GM21825 (cell line): ENCODE results near the gene KLF4.

Source experiments
- ATAC-seq: cut with Tn5 transposase; IDR thresholded peaks from one replicate; pipeline ENCODE4 v1.9.1; 2021; ENCODE audit warnings: mild to moderate bottlenecking, moderate library complexity; ENCODE audit not compliant: unreplicated experiment

KLF4 gene

DNA sequence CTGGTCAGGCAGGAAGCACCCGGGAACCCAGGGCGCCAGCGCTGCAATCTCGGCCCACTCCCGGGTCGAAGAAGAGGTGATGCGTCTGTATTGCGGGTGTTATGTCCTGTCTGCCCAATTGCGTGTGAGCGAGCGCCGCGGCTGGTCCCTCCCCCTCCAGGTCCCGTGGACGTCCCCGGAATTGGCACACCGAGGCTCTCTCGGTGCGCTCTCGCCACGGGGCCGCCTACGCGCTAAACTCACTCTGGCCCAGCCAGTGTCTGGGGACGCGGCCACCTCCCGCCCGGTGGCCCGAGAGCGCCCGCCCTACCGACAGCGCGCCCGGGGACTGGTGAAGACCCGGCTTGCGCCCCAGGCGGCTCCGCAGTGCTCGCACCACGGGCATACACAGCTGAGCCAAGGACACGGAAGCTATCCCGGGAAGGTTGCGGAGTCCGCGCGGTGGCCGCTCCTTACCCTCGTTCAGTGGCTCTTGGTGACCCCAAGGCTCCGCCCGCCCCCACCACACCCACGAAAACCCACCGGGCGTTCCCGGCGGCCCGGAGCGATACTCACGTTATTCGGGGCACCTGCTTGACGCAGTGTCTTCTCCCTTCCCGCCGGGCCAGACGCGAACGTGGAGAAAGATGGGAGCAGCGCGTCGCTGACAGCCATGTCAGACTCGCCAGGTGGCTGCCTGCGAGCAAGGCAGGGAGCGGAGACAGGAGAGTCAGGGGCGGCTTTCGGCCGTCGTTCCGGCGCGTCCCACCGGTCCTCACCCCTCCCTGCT lies 1.0 kb downstream of the KLF4 start:
- ATAC-seq = no peak

DNA sequence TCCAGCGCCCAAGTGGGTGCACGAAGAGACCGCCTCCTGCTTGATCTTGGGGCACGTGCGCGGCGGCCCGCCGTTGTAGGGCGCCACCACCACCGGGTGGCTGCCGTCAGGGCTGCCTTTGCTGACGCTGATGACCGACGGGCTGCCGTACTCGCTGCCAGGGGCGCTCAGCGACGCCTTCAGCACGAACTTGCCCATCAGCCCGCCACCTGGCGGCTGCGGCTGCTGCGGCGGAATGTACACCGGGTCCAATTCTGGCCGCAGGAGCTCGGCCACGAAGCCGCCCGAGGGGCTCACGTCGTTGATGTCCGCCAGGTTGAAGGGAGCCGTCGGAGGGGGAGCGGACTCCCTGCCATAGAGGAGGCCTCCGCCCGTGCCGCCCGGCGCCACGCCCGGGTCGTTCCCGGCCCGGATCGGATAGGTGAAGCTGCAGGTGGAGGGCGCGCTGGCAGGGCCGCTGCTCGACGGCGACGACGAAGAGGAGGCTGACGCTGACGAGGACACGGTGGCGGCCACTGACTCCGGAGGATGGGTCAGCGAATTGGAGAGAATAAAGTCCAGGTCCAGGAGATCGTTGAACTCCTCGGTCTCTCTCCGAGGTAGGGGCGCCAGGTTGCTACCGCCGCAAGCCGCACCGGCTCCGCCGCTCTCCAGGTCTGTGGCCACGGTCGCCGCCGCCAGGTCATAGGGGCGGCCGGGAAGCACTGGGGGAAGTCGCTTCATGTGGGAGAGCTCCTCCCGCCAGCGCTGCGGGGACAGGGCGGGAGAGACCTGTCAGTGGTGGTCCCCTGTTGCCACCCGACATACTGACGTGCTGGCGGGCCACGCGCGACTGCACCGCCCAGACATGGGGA lies 1.8 kb downstream of the KLF4 start:
- ATAC-seq = no peak

DNA sequence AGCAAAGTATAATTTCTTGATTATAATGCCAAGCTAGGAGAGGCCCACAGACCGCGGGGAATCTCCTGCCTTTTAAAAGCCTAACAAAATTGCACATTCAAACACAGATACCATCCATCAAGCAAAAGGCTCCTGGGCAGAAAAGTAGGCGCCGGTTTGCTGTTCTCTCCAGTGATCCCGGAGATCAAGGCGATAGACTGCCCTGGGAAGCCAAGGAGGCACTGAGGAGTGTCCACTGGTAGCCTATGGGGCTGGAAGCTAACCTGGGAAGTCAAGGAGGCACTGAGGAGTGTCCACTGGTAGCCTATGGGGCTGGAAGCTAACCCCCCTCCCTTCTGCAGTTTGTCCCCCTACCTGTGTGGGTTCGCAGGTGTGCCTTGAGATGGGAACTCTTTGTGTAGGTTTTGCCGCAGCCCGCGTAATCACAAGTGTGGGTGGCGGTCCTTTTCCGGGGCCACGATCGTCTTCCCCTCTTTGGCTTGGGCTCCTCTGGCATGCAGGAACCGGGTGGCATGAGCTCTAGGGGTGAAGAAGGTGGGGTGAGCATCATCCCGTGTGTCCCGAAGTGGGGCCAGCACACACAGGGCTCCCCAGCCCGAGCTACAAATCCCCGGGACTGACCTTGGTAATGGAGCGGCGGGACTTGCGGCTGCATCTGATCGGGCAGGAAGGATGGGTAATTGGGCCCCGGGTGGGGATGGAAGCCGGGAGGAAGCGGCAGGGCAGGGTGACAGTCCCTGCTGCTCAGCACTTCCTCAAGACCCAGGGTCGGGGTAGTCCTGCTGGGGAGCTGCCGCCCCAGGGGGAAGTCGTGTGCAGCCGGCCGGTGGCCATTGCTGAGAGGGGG lies 2.7 kb downstream of the KLF4 start:
- ATAC-seq = no peak

DNA sequence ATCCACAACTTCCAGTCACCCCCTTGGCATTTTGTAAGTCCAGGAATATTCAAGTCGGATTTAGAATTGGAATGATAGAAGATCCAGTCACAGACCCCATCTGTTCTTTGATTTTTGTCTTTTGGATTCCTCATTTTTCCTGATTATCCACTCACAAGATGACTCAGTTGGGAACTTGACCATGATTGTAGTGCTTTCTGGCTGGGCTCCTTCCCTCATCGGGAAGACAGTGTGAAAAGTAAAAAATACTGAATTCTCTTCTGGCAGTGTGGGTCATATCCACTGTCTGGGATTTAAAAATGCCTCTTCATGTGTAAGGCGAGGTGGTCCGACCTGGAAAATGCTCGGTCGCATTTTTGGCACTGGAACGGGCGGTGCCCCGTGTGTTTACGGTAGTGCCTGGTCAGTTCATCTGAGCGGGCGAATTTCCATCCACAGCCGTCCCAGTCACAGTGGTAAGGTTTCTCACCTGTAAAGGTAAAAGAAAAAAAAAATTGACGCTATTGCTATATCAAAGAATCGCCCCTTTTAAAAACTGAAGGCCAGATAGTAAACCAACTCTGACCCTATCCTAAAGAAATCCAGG lies 4.0 kb downstream of the KLF4 start:
- ATAC-seq = no peak

DNA sequence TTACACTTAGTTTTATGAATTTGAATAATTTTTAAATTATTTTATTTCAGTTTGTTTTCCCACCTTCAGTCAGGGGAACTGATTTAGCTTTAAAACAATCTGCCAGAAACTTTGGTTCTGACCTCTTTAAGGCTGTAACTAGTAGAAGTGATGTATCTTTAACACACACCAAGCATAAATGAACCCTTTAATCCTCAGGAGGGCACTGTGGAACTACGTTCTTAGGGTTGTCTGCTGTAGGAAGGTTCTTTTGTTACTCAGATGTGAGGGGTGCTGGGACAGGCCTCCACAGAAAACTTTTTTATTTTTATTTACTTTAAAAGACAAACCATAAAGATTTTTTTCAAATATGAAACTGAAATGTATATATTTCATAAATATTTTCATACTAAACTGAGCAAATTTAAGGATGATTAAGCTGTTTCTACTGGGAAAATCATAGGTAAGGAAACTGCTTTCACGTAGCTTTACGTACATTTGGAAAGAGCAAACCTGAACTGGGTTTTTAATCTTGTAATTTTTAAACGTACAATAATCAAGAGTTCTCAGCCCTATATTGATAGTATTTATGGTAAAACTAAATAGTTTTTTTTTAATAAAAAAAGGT lies 5.3 kb downstream of the KLF4 start:
- ATAC-seq = no peak

DNA sequence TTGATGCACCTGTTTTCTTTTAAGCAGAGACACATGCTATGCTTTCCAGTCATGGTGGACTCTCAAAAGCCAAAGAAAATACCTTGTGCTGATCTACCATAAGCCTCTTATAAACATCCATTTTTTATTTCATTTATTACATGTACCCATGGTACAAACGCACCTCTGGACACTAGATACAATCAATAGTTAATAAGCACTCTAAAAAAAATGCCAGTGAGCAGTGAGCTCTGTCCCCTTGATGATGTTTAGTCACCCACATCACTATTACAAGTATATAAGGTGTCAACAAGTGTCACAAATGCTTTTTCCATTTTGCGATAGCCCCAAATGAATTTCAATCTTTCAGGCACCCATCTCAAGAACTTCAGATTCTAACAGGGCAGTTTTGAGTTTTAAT lies 5.9 kb downstream of the KLF4 start:
- no peak for ATAC-seq

DNA sequence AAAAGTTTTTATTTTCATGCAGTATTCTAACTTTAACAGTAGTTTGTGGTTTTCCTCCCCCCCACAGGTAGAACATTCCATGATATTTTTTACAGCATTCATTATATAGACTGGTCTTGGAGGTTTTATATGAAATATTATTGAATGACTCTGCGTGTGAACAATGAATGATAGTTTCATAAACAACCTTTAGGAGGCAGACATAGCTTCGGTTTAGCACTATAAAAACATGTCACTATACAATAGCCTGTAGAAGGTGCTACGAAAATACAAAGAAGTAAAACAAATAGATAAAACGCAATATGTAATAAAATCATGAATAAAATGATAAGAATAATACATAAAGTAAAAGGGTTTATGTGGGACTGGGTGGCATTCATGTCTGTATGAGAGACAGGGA lies 8.5 kb downstream of the KLF4 start:
- ATAC-seq = no peak

DNA sequence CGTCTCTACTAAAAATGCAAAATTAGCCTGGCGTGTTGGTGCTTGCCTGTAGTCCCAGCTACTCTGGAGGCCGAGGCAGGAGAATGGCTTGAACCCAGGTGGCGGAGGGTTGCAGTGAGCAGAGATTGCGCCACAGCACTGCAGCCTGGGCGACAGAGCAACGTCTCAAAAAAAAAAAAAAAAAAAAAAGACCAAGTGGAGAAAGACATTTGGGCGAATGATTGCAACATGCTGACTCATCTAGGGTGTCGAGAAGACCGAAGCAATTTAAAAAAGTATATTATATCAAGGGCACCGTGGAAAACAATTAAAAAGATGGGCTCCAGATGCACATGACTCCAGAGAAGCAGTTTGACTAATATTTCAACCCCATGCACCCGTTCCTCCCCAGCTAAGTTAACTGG lies 9.2 kb downstream of the KLF4 start:
- no peak for ATAC-seq

DNA sequence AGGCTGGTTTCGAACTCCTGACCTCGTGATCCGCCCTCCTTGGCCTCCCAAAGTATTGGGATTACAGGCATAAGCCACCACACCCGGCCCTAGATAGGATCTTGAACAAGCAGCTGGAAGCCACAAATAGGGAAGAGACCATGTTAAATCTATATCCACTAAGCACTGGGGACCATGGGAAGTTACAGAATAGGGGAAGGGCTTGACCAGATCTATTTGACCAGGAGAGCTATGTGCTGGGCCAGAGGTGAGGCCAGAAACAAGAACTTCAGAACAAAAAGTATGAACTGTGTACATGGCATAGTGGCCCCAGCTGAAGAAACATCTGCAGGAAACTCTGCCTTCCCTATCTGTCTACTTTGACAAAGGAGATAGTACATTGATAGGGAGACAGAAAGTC lies 10.8 kb downstream of the KLF4 start:
- ATAC-seq = no peak

DNA sequence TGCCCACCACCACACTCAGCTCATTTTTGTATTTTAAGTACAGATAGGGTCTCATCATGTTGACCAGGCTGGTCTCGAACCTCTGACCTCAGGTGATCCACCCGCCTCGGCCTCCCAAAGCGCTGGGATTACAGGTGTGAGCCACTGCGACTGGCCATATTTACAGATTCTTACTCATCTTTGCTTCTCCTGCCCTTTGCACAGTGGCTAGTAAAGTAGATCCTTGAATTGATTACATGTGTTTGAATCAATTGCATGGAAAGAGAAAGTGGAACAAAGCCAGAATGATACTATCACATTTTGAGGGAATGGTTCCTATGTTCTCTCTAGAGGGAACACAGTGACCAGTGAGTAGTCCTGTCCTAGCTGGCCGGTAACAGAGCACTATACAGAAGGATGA lies 15.4 kb downstream of the KLF4 start:
- no peak for ATAC-seq

DNA sequence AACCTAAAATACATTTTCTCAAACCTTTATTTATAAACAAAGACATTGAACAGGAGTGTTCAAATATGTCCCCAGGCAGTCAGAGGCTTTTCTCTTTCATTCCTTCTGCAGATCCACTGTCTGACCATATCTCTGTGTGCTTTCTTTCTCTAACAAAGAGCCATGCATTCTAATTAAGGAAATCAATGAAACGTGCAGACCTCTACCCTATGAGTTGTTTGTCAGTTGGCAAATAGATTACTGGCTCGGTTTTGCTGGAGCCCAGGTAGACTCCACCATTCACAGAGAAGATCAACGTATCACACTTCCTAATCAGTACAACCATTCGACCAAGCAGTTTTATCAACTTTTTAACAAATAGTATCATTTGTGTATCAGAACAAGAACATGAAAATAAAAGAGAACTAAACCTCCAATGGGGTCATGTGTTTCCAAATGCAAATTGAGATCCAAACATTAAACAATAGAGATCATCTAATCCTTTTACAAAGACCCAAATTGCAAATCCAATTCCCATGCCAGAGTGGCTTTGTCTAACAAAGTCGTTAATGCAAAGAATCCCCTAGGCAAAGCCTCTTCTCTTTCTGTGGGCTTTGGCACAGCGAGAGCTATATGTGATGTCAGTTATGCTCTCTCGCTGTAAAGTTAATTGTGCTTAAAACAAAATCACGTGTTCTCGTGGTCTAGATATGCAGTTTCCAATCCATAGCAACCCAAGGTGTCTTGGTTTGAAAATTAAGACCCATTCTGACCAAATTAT lies 16.8 kb downstream of the KLF4 start:
- no peak for ATAC-seq

DNA sequence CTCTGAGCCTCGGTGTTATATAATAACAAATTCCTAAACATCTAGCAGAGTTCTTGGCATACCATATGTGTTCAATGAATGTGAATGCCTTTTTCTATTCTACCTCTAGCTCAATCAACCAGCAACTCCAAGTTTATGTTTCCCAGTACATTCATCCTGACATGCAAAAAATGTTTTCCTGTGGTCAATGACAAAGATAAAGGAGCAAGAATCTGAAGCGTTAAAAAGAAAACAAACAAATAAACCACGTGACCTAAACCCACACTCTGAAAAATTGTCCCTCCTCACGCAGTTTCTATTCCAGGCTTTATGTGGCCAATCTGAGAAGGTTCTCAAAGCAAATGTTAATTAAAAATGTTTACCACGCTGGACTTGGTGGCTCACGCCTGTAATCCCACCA lies 18.0 kb downstream of the KLF4 start:
- ATAC-seq = no peak

DNA sequence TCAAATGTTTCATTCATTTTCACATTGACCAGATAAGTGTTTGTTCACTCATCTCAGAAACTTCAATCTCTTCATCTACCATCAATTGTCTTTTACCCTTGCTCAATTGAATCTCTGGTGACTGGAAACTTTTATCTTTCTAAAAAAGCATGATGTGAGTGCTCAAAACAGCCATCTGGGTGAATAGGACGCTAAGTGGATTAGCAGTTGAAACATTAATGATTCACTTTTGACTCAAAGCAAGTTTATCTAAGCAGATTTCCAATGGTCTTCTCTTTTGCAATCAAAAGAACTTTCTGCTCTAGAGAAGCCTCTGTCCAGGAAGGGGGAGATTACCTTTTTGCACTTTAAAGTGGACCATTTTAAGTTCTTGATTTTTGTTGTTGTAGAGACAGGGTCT lies 22.2 kb downstream of the KLF4 start:
- no peak for ATAC-seq

DNA sequence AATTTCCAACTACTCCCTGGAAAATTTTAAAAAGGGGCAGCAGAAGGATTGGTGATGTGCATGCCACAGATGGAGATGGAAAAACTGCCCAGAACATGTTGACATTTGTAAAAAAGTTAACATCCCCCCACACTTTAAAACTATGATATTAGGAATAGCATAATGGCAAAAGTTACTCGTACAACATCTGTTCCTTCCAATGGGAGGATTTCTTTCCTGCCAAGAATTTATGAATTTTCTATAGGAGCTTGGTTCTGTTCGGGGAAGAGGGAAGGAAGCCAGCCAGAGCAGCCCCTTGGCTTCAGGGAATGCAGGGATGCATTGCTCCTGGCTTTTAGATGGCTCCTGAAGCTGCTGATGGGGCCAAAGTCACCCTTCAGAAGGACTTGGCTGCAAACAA lies 22.7 kb downstream of the KLF4 start:
- ATAC-seq = no peak

DNA sequence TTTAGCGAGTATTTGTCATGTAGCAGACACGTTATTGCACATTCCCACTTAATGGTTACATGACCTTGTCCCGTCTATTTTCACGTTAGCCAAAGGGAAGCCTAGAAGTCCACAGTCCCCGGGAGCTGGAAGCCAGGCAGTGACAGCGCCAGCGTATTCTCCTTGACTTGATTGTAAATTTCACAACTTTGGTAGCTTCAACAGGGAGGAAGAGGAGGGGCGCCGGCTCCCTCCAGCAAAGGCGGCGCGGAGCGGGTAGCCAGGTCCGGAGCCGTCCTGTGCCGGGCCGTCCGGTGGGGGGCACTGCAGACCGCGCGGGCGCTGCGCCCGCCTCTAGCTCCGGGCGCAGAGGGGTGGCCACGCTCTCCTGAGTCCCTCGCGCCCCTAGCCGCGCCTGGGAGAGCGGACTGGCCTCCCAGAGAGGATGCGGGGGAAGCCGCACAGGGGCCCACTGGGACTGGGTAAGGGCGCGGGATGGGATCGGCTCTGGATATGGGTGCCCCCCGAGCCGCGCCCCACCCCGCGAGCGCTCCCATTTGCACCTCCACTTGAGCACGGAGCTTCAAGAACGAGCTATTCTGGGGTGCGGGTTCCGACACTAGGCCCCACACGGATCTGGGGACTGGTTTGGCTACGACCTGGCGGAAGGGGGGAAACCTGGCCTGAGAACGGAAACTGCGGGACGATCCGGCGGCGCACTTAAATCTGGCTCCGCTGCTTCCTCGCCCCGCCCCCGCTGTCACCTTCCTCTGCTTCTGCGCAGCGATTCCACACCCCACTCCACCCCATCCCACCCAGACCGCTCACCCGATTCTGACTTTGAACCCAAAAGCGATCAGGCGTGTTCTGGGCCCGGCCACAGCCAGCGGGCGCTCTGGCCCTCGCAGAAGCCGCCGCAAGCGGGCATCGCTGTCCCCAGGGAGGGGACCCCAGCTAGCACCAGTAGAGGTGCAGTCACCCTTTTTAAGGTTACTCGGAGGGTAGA lies 23.8 kb downstream of the KLF4 start:
- ATAC-seq = peak; percentile 86

DNA sequence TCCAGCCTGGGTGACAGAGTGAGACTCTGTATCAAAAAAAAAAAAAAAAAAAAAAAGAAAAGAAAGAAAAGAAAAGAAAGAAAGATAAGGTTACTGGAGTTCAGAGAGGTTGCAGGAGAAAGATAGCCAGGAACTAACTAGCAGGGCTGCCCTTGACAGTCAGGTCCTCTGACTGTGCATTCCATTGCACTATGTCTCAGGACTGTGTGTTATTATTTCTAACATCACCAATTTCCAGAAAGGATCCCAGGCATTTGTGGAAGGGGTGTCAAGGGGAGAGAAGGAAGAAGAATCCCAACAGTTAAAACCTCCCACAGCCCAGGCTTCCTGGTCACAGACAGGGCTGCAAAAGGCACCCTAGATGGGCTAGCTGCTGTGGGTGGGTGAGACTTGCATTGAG lies 25.1 kb downstream of the KLF4 start:
- ATAC-seq = no peak

DNA sequence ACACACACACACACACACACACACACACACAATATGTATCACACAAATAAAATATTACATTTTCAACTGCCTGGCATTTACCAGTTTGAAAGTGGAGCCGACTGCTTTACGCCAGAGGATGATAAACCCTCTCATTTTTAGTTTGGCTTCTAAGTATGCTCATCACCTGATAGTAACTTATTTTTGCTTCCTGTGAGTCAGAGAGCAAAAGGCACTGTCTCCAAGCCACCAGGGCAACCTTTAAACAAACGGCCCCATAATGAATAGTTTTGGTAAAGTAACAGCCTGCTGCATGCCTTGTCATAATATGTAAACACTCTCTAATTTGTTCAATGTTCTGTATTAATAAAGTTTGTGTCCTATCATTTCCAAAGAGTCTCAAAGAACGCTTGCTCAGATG lies 26.9 kb downstream of the KLF4 start:
- ATAC-seq = no peak

DNA sequence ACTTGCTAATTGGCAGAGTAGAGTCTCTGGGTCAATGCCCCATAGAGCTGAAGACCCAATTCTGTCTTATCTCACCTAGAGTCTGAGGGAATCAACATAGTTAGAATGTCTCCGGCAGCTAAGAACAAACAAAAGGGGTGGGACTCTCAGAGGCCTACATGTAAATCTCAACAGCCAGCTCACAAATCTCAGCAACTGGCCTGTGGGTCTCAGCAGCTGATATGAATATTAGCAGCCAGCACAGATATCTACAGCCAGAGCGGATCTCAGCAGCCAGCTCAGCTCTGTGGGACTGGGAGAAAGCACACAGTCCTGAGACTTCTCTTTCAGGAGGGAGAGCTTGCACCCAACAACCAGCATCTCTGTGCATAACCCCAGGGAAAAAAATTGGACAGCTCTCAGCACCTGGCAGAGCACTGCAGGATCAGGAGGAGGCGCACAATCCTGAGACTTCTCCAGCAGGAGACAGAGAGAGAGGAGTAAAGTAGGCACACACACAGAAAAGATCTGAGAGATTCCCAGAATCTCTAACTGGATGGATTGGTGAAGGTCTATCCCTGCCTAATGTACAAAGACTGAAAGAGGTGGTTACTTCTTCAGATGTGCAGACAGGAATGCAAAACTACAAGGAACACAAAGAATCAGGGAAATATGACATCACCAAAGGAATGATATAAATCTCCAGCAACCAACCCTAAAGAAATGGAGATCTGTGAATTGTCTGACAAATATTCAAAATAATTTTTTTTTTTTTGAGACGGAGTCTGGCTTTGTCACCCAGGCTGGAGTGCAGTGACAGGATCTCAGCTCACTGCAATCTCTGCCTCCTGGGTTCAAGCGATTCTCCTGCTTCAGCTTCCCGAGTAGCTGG lies 29.2 kb downstream of the KLF4 start:
- no peak for ATAC-seq
